GM11168 (cell line): ENCODE data around the gene LCN9.
"Not testable (repeated sequence)": the region's sequence is repeated elsewhere in the genome, so short reads cannot be mapped to it uniquely, and the experiment has no call there.

Source experiments
- in situ Hi-C: fragments of 300-500 bp; cut with MboI; formaldehyde crosslinking; loops from one replicate; pipeline ENCODE4 v1.12.0; 2022; ENCODE audit warnings: low sequenced_read_pairs; ENCODE audit not compliant: unreplicated experiment

Gene LCN9

DNA sequence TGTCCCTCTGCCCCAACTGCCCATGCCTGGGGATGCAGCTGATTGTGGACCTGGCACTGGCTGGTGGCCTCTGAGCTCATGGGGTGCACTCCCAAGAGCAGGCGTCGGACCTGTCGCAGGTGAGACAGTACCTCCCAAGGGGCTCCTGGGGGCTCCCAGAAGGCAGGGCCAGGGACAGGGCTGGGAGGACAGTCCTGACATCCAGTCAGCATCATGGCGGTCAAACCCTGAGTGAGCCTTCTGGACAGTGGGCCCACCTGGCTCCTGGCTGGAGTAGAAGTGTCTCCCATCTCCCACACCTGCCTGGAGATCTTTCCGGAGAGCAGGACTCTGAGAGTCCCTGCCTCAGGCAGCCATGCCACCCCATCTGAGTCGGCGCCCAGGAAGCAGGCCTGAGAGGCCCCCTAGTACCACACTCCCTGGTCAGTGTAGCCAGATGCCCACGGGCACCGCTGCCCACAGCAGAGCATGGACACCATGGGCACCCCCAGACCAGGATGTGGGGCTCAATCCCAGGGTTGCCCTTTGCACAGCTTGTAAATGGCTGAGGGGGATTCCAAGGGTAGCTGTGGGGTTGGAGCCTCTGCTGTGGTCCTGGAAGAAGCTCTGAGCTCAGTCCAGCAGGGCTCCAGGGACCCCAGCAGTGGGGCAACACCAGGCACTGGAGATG is 6.6 kb downstream of the LCN9 start:
- in situ Hi-C loops = no loop called here

DNA sequence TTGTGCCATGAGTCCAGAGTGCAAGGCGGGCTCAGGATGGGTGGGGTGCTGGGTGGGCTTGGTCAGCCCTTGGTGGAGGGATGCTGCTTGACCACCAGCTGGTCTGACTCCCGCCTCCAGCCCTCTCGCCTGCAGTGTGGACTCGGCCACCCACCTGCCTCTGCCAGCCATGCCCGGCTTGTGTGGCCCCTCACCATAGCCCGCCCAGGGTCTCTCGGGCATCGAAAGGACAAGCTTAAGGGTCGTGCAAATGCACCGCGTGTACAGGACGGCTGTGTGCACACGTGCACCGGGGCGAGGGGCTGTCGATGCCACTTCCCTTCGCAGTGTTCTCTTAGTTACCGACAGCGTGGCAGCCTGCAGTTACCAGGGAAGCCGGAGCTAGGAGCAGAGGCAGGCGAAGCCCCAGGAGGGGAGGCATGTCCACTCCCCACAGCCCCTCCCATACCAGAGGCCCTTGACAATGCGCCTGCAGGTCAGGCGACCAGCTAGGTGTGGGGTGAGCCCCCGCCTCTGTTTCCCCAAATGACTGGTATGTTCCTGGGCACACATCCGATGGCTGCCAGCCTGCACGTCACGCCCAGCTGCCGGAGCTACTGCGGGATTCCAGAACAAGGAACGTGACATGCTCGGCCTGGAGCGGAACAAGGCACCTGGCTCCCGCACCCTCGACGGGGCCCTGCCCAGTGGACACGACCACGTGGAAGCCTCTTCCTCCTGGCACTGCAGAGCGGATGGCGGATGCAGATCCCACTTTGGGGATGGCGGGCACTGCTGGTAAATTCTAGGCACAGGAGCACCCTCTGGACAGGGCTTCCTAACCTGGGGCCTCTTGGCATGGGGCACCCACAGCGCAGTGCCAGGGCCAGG is 7.8 kb downstream of the LCN9 start:
- in situ Hi-C loops = no loop called here

DNA sequence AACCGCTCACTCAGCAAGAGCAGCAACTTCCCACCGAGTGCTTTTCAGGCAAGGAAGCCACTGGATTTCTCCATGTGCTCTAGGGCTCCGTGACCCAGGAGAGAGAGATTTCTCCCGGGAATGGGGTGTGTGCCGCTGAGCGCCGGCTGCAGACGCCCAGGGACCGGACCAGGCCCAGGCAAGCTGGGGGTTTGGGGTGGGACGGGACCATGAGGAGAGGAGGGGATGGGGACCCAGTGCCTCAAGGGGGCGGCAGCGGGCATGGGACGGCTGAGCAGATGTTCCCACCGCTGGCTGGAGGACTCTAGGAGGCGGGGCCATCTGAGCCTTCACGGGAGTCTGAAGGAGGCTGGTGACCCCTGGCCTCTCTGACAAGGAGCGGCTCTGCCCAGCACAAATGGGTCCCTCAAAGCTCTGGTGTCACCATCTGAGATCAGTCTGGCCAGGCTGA is 8.5 kb downstream of the LCN9 start:
- in situ Hi-C loops = no loop called here

DNA sequence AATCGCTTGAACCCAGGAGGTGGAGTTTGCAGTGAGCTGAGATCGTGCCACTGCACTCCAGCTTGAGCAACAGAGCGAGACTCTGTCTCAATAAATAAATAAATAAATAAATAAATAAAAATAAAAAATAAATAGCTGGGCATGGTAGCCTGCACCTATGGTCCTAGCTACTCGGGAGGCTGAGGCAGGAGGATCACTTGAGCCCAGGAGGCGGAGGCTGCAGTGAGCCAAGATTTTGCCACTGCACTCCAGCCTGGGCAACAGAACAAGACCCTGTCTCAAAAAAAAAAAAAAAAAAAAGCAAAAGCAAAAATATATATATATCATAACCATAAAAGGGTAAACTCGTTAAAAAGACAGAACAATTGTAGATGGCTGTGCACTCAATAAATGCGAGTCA is 9.7 kb downstream of the LCN9 start:
- in situ Hi-C loops = not testable (repeated sequence)

DNA sequence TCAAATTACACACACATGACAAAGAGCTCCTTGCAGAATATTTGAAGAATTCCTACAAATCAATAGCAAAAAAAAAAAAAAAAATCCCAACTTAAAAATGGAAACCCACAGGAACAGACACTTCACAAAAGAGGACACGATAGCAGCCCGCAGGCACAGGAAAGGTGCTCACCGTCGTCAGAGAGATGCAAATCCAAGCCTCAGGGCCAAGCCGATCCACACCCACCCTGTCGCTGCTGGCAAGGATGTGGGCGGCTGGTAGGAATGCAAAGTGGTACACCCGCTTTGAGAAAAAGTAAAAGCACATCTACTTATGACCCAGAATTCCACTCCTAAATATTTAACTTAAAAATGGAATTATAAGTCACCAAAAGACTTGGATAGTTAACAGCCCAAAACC is 10.8 kb downstream of the LCN9 start:
- in situ Hi-C loops = no loop called here

DNA sequence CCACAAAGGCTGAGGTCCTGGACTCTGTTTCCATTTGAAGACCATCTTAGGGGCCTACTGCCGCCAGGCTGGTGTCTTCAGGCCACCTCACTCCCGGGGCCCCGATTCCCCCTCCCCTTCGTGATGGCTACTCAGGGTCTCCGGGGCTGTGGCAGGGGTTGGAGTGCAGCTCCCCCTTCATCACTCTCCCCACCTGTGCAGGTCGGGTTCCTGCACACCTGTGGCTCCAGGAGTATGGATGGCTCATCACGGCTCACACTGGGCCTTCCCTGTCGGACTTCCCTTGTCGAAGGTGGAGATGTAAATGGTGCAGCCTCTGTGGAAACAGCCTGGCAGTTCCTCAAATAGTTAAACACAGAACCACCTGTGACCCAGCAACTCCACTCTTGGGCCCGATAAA is 11.9 kb downstream of the LCN9 start:
- in situ Hi-C loops = no loop called here

DNA sequence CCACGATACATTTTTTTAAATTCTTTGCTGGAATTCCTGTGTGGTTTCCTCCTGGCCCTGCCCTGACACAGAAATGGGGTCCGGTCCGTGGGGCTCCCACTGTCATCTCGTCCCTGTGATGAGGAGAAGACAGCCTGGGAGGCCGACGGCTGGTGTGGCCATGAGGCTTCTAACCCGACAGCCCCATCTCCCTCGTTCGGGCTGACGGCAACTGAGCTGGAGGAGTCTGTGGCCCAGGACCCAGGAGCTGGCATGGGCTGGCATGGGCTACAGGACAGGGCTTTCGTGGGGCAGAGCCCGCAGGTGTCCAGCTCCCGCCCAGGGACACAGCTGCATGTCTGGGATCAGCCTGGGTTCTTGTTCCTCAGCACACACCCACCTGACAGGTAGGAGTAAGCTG is 13.8 kb downstream of the LCN9 start:
- in situ Hi-C loops = no loop called here

DNA sequence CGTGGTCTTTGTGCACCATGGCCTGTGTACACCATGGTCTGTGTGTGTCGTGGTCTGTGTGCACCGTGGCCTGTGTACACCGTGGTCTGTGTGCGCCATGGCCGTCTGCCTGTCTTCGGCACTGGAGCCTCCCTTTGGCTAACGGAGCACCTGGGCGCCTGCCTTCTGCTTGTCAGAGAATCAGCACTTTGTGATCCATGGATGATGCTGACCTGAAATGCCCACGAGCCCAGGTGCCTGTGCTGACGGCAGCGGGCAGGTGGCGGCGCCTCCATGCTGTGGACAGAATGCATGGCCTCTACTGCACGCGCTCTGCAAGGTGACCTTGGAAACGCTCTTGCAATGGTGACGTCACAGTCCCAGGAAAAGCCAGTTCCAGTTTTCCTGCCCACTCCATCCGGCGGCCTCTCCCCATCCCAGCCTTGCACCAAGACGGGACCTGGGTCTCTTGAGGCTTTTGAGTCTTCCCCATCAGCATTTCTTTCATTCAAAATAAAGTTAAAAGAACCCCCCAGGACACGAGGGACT is 14.6 kb downstream of the LCN9 start:
- in situ Hi-C loops = no loop called here

DNA sequence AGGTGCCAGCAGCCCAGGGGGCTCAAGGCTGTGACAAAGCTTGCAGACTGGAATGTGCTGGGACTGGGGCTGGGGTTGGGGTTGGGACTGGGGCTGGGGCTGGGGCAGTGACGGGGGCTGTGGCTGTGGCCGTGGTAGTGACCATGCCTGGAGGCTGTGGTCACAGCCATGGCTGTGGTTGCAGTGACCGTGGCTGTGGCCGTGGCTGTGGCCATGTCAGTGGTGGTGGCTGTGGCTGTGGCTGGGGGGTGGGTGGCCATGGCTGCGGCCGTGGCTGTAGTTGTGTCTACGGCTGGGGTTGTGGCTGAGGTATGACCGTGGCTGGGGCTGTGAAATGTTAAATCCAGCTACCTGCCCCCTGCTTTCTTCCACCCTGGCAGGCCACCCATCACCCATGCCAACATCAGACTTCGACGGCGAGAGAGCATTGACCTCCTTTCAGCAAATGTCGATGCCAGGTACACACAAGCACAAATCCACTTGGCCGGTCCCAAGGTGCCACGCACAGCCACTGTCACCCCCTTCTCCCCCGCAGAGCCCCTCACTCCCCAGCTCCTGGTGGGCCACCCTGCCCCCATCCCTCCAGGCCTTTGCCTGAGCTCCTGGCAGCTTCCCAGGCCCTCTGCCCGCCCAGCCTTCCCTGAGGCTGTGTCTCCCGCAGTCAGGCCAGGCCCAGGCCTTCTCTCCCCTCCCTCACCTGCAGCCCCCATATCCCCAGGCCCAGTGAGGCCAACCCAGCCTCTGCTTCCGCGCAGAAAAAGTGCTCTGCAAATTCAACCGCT is 15.3 kb downstream of the LCN9 start:
- in situ Hi-C loops = no loop called here

DNA sequence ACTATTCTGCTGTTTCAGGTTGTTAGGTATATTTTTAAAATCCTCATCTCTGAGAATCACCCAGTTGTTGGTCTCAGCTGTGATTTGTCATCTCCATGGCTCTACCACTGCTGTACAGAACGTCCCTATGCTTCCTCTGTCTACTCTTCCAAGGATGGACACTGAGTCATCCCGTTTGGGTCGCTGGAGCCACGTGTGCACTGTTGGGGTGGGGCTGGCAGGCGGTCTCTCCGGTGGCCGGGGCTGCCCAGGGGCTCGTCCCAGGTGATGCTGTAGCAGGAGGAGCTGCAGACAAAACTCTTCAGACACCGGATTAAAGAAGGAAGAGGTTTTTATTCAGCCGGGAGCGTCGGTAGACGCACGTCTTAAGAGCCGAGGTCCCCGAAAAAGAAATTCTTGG is 16.9 kb downstream of the LCN9 start:
- in situ Hi-C loops = no loop called here

DNA sequence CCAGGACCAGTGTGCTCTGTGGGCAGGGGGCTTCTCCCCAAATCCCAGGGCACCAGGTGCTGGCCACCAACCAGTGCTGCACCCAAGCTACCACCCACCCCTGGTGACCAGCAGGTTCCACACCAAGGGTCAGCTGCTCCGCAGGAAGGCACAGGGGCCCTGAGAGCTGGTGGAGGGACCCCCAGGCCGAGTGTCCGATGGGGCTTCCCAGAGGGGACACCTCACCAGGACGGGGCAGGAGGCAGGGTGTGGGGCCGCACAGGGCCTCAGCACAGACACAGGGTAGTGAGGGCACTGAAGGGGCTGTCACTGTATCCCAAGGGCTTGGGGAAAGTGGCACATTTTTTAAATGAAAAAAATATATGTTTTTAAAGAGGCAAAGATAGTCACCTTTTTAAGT is 18.1 kb downstream of the LCN9 start:
- in situ Hi-C loops = no loop called here

DNA sequence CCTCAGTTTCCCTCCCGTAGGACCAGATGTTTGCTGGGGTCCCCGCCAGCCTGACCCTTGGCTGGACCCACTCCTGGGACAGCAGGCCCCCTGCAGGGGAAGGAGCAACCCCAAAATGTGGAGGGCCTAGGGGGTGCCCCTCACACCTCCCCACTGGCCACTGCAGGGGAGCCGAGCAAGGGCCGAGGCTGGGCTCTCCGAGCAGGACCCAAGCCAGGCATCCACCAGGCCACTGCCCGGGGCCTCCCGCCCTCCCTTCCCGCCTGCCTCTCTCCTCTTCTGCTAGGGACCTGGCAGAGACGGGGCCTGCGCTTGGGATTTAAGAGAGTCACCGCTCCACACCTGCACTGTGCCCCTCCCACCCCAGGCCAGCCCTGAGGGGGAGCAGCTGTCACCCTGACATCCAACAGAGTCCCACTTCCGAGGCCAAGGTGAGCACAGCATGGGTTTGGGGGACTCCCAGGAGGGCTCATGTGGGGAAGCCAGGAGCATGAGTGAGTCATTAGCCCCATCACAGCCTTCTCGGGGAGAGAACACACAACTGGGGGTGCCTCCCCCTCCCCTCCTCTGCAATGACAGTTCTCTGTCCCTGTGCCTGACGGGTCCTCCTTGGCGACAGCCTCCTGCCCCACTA is 20.4 kb downstream of the LCN9 start:
- in situ Hi-C loops = no loop called here

DNA sequence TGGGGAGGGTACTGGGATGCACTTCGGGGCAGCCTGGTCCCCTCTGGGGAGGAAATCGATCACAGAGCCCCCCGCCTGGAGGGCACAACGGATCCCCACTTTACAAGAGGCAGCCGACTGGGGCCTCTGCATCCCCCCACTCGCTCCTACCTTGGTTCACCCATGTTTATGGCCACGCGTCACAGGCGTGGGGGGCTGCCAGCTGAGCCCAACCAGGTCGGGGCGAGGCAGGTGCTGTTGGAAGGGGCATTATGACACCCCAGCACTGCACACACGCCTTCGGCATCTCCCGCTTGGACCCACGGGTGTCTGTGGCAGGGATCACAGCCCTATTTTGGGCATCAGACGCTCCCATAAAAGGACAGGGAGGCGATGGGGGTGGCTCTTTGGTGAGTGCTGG is 21.6 kb downstream of the LCN9 start:
- in situ Hi-C loops = no loop called here

DNA sequence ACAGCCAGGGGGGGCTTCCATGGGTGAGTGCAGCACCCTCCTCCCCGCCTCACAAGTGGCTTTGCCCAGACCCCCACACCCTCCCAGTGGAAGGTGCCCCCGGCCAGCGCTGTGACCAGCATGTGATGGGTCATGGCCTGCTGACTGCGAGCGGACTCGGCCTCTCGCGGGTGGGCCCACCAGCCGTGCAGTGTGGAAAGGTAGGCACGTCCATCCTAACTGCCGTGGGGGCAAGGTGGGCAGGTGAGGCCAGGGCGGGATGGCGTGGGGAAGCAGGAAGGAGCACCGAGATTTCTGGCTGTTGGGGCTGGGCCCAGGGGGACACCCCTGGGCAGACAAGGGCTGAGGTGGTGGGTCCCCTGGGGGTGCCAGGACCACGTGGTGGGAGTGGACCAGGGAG is 24.1 kb downstream of the LCN9 start:
- in situ Hi-C loops = no loop called here

DNA sequence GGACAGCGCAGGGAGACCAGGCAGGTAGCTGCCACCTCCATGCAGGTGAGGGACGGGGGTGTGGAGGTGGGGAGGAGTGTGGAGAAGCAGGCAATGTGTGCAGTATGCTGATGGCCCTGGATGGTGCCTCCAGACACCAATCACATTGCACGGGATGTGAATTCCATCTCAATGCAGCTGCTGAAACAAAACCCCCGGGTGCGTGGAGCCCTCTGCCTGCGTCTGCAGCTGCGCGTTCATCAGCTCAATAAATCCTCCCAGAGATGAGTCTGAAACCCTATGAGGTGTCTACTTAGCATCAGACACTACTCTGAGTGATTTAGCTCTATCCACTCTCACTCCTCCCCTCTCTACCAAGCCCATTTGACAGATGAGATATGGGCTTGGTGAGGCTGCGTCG is 25.9 kb downstream of the LCN9 start:
- in situ Hi-C loops = no loop called here

DNA sequence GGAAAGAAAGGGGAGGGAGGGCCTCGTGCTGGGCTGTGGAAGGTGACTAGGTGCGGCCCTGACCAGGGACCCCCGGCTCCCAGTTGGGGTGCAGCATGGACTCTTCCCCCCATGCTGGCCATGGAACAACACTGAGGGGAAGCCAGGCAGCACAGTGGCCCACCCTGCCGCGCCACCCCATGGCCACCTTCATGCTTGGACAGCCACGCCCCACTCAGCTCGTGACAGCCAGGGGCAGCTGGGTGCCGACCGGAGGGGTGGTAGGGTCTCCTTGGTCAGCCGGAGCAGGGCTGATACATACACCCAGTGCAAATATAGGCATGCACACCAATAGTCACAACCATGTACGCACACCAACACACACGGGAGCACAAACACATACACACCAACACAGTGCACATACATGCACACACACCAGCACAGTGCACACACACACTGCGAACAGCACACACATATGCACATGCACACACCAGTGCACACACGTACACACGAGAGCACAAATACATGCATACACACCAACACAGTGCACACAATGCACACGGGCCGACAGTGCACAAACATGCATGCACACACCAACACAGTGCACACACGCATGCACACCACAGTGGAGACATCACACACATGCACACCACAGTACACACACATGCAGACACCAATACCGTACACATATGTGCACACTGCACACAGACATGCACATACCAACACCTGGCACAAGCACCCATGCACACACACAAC is 27.9 kb downstream of the LCN9 start:
- in situ Hi-C loops = no loop called here

DNA sequence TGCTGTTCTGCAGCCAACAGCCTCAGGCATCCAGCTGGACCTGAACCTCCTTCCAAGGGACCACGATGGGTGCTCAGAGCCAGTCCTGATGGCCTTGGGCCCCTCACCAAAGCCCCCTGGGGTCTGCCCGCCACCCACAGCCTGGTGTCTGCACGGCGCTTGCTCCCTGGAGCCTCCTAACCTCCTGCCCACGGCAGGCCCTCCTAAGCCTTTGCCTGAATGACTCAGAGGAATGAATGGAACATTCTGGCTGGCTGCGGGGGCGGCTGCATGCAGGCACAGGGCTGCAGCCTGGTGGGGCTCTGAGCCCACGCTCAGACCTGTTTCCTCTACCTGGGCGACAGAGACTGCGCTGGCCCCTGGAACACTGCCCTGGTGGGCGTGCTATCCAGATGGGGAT is 29.3 kb downstream of the LCN9 start:
- in situ Hi-C loops = no loop called here

DNA sequence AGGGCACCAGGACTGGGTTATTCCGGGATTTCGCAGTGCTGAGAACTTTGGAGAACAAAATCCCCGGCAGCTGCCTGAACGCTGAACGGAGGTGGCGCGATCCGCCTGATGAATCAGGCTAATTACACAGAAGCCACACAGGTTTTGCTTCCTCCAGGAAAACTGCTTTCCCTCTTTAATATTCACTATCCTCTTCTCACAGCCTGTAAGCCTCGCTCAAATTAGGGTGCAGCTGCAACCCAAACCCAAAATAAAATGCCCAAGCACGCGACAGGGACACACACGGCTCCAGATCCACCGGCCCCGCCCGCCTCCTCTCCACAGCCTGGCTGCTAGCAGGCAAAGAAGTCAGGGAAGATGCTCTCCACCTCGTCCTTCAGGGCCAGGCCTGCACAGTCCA is 30.2 kb downstream of the LCN9 start:
- in situ Hi-C loops = no loop called here

DNA sequence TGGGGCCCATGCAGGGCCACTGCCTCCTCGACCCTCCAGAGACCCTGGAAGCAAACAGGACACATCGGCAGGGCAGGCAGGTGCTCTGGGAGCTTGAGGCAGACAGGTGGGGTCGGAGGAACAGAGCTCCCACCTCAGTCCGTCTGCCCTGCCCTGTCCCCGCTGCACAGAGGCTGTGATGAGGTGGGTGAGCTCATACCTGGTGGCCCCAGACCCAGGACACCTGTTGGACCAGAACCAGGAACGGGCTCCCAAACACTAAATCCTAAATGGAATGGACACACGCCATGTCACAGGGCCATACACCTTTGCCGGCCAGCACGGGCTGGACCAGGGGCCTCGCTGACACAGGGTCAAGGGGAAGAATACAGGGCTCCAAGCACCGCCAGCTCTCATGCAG is 30.7 kb downstream of the LCN9 start:
- in situ Hi-C loops = no loop called here

DNA sequence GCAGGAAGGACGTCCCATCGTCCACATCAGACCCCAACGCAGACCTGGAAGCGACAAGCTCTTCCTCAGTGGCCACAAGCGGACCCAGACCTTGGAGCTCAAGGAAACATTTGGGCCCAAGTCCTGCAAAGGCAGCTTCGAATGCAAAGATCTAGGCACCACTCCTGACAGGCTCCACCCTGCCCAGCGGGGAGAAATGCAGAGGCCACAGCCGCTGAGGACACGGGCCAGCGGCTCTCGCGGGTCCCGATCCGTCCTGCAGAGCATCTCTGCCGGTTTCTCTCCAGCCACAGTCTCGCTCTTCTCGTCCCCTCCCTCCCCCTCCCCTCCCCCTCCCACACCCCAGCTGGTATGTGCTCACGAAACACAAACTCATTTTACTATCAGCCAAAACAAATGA is 31.3 kb downstream of the LCN9 start:
- in situ Hi-C loops = no loop called here
